Stimulated activated CD4-positive, alpha-beta T cell treated with anti-CD3 and anti-CD28 coated beads, Interleukin-1b, Interleukin-23, amount 100 ng/mL, for 24 hours (primary cell): ENCODE results near the gene ARHGEF38.

Experiments used
- DNase-seq, 4 experiments: peaks; one replicate each; pipeline ENCODE4 v3.0.0-alpha.2; 2020; ENCODE audit warnings: low read depth in 4 of 4, low spot score in 1 of 4

The ARHGEF38 gene

GRCh38 chr4:105558277-105558676 is 5.9 kb downstream of the ARHGEF38 start:
- DNase-seq = no peak

GRCh38 chr4:105560421-105560848 is 8.0 kb downstream of the ARHGEF38 start:
- no peak for DNase-seq

GRCh38 chr4:105563352-105563751 is 10.9 kb downstream of the ARHGEF38 start:
- DNase-seq = no peak

- no peak for DNase-seq
Observed at GRCh38 chr4:105568584-105568983, 16.2 kb downstream of the ARHGEF38 start.

- no peak for DNase-seq
Observed at GRCh38 chr4:105569057-105569865, 16.8 kb downstream of the ARHGEF38 start.

- DNase-seq = no peak
Observed at GRCh38 chr4:105569866-105570236, 17.4 kb downstream of the ARHGEF38 start.

- no peak for DNase-seq
Observed at GRCh38 chr4:105572296-105572695, 19.9 kb downstream of the ARHGEF38 start.

GRCh38 chr4:105586638-105587328 is 34.4 kb downstream of the ARHGEF38 start:
- DNase-seq = no peak

- DNase-seq = no peak
Observed at GRCh38 chr4:105587841-105588240, 35.4 kb downstream of the ARHGEF38 start.

GRCh38 chr4:105588252-105588651 is 35.8 kb downstream of the ARHGEF38 start:
- DNase-seq = no peak

- DNase-seq = no peak
Observed at GRCh38 chr4:105591573-105591972, 39.2 kb downstream of the ARHGEF38 start.

- DNase-seq = no peak
Observed at GRCh38 chr4:105594099-105595010, 41.9 kb downstream of the ARHGEF38 start.

- no peak for DNase-seq
Observed at GRCh38 chr4:105596684-105597083, 44.3 kb downstream of the ARHGEF38 start.

- no peak for DNase-seq
Observed at GRCh38 chr4:105598052-105598451, 45.6 kb downstream of the ARHGEF38 start.

GRCh38 chr4:105598787-105599186 is 46.4 kb downstream of the ARHGEF38 start:
- DNase-seq = no peak

GRCh38 chr4:105599482-105599881 is 47.1 kb downstream of the ARHGEF38 start:
- no peak for DNase-seq

GRCh38 chr4:105599932-105600655 is 47.7 kb downstream of the ARHGEF38 start:
- DNase-seq = no peak

GRCh38 chr4:105600951-105601350 is 48.5 kb downstream of the ARHGEF38 start:
- no peak for DNase-seq

- DNase-seq = no peak
Observed at GRCh38 chr4:105601406-105601805, 49.0 kb downstream of the ARHGEF38 start.

GRCh38 chr4:105603158-105603557 is 50.7 kb downstream of the ARHGEF38 start:
- no peak for DNase-seq

- no peak for DNase-seq
Observed at GRCh38 chr4:105605493-105605892, 53.1 kb downstream of the ARHGEF38 start.
